ENCODE data around the gene CBLB.

DNA sequence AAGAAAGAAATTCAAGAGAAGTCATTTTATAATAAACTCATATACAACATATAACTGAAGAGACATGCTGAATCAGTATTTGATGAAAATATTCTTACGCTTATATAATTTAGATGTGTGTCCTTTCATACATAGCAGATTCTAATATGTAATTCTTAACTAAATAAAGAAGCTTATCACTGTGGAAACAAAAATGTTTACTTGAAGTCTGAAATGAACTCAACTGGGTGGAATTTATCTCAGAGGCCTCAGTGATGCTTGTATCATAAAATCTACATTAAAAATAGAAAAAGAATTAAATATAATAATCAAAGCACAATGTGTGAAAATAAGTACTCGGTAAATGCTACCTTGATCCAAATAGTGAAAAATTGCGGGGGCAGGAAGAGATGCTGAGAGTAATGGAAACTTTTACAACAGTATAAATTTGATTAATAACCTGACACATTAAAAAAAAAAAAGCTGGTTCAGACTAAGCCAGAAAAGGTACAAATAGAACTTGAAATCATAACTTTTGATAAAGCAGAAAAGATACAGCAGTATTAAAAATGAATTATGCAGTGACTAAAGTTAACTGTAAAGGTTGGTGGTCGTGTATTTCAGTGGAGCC lies 12.0 kb upstream of the CBLB start:
- TF ChIP-seq, protein P1, sequence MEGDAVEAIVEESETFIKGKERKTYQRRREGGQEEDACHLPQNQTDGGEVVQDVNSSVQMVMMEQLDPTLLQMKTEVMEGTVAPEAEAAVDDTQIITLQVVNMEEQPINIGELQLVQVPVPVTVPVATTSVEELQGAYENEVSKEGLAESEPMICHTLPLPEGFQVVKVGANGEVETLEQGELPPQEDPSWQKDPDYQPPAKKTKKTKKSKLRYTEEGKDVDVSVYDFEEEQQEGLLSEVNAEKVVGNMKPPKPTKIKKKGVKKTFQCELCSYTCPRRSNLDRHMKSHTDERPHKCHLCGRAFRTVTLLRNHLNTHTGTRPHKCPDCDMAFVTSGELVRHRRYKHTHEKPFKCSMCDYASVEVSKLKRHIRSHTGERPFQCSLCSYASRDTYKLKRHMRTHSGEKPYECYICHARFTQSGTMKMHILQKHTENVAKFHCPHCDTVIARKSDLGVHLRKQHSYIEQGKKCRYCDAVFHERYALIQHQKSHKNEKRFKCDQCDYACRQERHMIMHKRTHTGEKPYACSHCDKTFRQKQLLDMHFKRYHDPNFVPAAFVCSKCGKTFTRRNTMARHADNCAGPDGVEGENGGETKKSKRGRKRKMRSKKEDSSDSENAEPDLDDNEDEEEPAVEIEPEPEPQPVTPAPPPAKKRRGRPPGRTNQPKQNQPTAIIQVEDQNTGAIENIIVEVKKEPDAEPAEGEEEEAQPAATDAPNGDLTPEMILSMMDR (conservative IDR thresholded peaks at IDR 0.05; ENCODE audit: low read depth, low read length): no peak
- TF ChIP-seq EZH2phosphoT487 (IDR thresholded peaks at IDR 0.05; ENCODE audit: borderline replicate concordance, low read length) (no peak), EZH2 (IDR thresholded peaks at IDR 0.05; ENCODE audit: low read length, unreplicated experiment) (no peak)

Data from PC-3 (cell line).